ENCODE results near the gene SNRPA1.

- no peak for TF ChIP-seq CTCF (IDR thresholded peaks at IDR 0.05)
- TF ChIP-seq POLR2A (IDR thresholded peaks at IDR 0.05), result no peak
These were observed 27.1 kb upstream of the SNRPA1 start for GRCh38 chr15:101322016-101322695.
